ENCODE data around the gene ZNF225.
"Not testable (repeated sequence)": the region's sequence is repeated elsewhere in the genome, so short reads cannot be mapped to it uniquely, and the experiment has no call there.

ZNF225 gene

GRCh38 chr19:44113138-44113783 lies at the start of gene ZNF225:
Gene ZNF225, plus strand, starts transcription at chr19:44113399. Its CDS starts 2,429 bp downstream, at chr19:44115828.
- DNase-seq = peak; percentile 96

- DNase-seq = no peak
Observed at GRCh38 chr19:44066305-44066704, 46.9 kb upstream of the ZNF225 start.

GRCh38 chr19:44069415-44069814 lies 43.8 kb upstream of the ZNF225 start:
- DNase-seq = no peak

GRCh38 chr19:44071824-44072542 lies 41.2 kb upstream of the ZNF225 start, which contains the start of gene ZNF284:
Gene ZNF284, plus strand, starts transcription at chr19:44072159. Its CDS starts 4,231 bp downstream, at chr19:44076390.
- peak; percentile 83 for DNase-seq

GRCh38 chr19:44072543-44073401 lies 40.4 kb upstream of the ZNF225 start:
- no peak for DNase-seq

- no peak for DNase-seq
Observed at GRCh38 chr19:44076325-44076724, 36.9 kb upstream of the ZNF225 start.

GRCh38 chr19:44092108-44092507 lies 21.1 kb upstream of the ZNF225 start:
- DNase-seq = no peak

- DNase-seq = peak; percentile 91
Observed at GRCh38 chr19:44093931-44094765, 19.1 kb upstream of the ZNF225 start, which contains the start of gene ZNF224. Gene ZNF224, plus strand, starts transcription at chr19:44094361. Its CDS starts 3,513 bp downstream, at chr19:44097874.

- DNase-seq = no peak
Observed at GRCh38 chr19:44107751-44108150, 5.4 kb upstream of the ZNF225 start.

GRCh38 chr19:44109458-44109857 lies 3.7 kb upstream of the ZNF225 start:
- DNase-seq = no peak

- DNase-seq = peak; percentile 23
Observed at GRCh38 chr19:44111910-44112463, 1.2 kb upstream of the ZNF225 start.

GRCh38 chr19:44112802-44113137 lies 429 bp upstream of the ZNF225 start:
- no peak for DNase-seq

- no peak for DNase-seq
Observed at GRCh38 chr19:44113784-44114390, 688 bp downstream of the ZNF225 start.

- DNase-seq = not testable (repeated sequence)
Observed at GRCh38 chr19:44121162-44121561, 8.0 kb downstream of the ZNF225 start.

GRCh38 chr19:44131955-44132354 lies 18.8 kb downstream of the ZNF225 start:
- DNase-seq = no peak

GRCh38 chr19:44141191-44142058 lies 28.2 kb downstream of the ZNF225 start, which contains the start of gene ZNF234:
Gene ZNF234, plus strand, starts transcription at chr19:44141554. Its CDS starts 3,079 bp downstream, at chr19:44144633.
- peak; percentile 79 for DNase-seq

- peak; percentile 2 for DNase-seq
Observed at GRCh38 chr19:44142059-44142433, 28.8 kb downstream of the ZNF225 start.

GRCh38 chr19:44149776-44150175 lies 36.6 kb downstream of the ZNF225 start:
- no peak for DNase-seq

GRCh38 chr19:44151491-44151890 lies 38.3 kb downstream of the ZNF225 start:
- no peak for DNase-seq

GRCh38 chr19:44156475-44156874 lies 43.3 kb downstream of the ZNF225 start:
- no peak for DNase-seq

- DNase-seq = no peak
Observed at GRCh38 chr19:44163789-44164188, 50.6 kb downstream of the ZNF225 start.
